Activated CD8-positive, alpha-beta T cell treated with anti-CD3 and anti-CD28 coated beads for 36 hours (primary cell): ENCODE results near the gene ABHD2. TPM values are rescaled to one million over a fixed set of nuclear protein-coding genes. Genes with fewer than 3 reads are reported as not detected.

Experiments used
- ATAC-seq: fragments of 200-7000 bp; cut with Tn5 transposase; one replicate; pipeline ENCODE4 v1.10.0; 2021; ENCODE audit warnings: mild to moderate bottlenecking, moderate library complexity
- CTCF ChIA-PET: fragments of 350-600 bp; sonication (Branson Sonifier 250); formaldehyde crosslinking; loops from one replicate; lab custom pipeline; 2021; ENCODE audit warnings: antibody characterized with exemption; lab: Charles Lee
- POLR2A ChIA-PET: fragments of 350-600 bp; sonication (Branson Sonifier 250); formaldehyde crosslinking; loops from one replicate; lab custom pipeline; 2021; ENCODE audit warnings: antibody characterized with exemption; lab: Charles Lee
- DNase-seq: peaks from one replicate; pipeline ENCODE4 v3.0.0-alpha.2; 2020
- H3K27ac Mint-ChIP-seq: one replicate; pipeline ENCODE4 v1.8.0; 2021; ENCODE audit warnings: mild to moderate bottlenecking, mixed read lengths
- H3K27me3 Mint-ChIP-seq: one replicate; pipeline ENCODE4 v1.8.0; 2021; ENCODE audit warnings: mixed read lengths
- H3K36me3 Mint-ChIP-seq: one replicate; pipeline ENCODE4 v1.8.0; 2021; ENCODE audit warnings: low read depth, mixed read lengths
- H3K4me1 Mint-ChIP-seq: one replicate; pipeline ENCODE4 v1.8.0; 2021; ENCODE audit warnings: low read depth, mixed read lengths
- H3K4me3 Mint-ChIP-seq: one replicate; pipeline ENCODE4 v1.8.0; 2021; ENCODE audit warnings: mild to moderate bottlenecking, moderate library complexity, mixed read lengths
- H3K9me3 Mint-ChIP-seq: one replicate; pipeline ENCODE4 v1.8.0; 2021; ENCODE audit warnings: mixed read lengths
- intact Hi-C: fragments of 100-400 bp; cut with micrococcal nuclease; formaldehyde crosslinking; loops from one replicate; pipeline ENCODE4 v1.10.0; 2022
- total RNA-seq, 2 experiments: library from RNA; stranded (reverse); gene quantifications; one replicate each; pipeline ENCODE4 v1.2.3, GENCODE V29; 2021
- TF ChIP-seq, protein P1 (sequence below): fragments of 200-600 bp; IDR thresholded peaks from one replicate; pipeline ENCODE4 v1.8.0; 2022; ENCODE audit warnings: antibody characterized with exemption, mild to moderate bottlenecking

Gene ABHD2
- total RNA-seq, 2 experiments from 2014 or later: 36.8 to 38.9 TPM

DNA sequence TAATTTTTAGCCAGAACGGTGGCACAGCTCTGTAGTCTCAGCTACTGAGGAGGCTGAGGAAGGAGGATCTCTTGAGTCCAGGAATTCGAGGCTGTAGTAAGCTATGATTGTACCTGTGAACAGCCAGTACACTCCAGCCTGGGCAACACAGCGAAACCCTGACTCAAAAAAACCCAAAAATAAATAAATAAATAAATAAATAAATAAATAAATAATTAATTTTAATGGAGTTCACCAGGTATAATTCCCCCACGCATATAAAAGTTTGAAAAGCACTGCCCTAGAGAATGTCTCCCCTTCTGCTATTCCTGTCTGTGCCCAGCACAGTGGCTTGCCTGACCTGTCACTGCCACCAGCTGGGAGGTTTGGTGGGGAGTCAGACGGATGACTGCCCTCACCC, 137.3 kb downstream of the ABHD2 start:
- DNase-seq (no peak), ATAC-seq (no peak)
- Mint-ChIP-seq H3K9me3 (no peaks in the 10 kb centered on the region), H3K27me3 (peaks cover 2% of the 10 kb centered on the region), H3K4me3 (no peak overlapping the region), H3K4me1 (peaks cover 4% of the 10 kb centered on the region), H3K27ac (no peak overlapping the region), H3K36me3 (no peaks in the 10 kb centered on the region)
- TF ChIP-seq, protein P1, sequence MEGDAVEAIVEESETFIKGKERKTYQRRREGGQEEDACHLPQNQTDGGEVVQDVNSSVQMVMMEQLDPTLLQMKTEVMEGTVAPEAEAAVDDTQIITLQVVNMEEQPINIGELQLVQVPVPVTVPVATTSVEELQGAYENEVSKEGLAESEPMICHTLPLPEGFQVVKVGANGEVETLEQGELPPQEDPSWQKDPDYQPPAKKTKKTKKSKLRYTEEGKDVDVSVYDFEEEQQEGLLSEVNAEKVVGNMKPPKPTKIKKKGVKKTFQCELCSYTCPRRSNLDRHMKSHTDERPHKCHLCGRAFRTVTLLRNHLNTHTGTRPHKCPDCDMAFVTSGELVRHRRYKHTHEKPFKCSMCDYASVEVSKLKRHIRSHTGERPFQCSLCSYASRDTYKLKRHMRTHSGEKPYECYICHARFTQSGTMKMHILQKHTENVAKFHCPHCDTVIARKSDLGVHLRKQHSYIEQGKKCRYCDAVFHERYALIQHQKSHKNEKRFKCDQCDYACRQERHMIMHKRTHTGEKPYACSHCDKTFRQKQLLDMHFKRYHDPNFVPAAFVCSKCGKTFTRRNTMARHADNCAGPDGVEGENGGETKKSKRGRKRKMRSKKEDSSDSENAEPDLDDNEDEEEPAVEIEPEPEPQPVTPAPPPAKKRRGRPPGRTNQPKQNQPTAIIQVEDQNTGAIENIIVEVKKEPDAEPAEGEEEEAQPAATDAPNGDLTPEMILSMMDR: no peak
- intact Hi-C loops: no loop called here
- POLR2A ChIA-PET: no interaction called here
- CTCF ChIA-PET: interaction anchor here (1.7 to 6.1 kb wide), 2 partner anchors 19 to 21 kb away, joined by 4 to 42 read pairs; no protein-coding TSS in a partner anchor

DNA sequence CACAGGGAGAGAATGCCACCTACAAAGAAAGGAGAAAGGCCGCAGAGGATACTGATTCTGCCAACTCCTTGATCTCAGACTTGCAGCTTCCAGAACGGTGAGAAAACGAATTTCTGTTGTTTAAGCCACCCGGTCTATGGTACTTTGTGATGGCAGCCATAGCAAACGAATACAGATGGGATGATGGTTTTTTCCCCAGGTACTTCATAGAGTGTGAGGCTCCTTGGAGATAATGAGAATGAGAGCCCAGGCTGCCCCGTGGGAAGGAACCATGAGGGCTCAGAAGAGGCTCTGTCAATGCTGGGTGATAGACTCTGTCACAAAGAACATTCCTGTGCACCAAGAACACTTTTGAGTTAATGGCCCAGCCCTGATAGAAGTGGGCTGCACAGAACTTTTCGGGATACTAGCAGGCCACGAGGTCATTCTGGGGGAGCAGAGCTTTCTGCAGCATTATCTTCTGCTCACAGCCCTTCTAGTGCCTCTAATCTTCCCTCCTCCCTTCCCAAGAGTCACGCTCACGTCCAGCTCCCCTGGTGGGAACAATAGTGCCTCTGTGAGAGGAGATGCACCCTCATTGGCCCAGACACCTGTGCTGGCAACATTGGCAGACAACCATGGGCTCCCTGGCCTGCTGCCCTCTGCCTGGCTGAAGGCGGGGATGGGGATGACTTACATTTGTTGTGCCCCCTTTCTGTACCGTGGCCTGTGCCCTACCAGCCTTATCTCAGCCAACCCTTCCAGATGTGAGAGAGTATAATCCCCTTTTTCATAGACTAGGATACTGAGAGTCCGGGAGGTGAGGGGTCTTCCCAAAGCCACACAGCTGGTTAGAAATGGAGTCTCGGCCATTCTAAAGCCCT, 138.3 kb downstream of the ABHD2 start:
- Mint-ChIP-seq H3K27ac (no peak overlapping the region), H3K27me3 (peaks cover 2% of the 10 kb centered on the region), H3K9me3 (no peaks in the 10 kb centered on the region), H3K4me1 (peaks cover 5% of the 10 kb centered on the region), H3K4me3 (no peak overlapping the region), H3K36me3 (no peaks in the 10 kb centered on the region)
- POLR2A ChIA-PET: interaction anchor here (0.8 to 1.0 kb wide), 2 partner anchors 17 to 20 kb away, joined by 3 read pairs; partner anchors contain the start of gene FANCI
- TF ChIP-seq, protein P1: no peak
- intact Hi-C loops: no loop called here
- ATAC-seq (no peak), DNase-seq (no peak)
- CTCF ChIA-PET: interaction anchor here (1.7 to 6.1 kb wide), 2 partner anchors 20 kb away, joined by 4 to 42 read pairs; no protein-coding TSS in a partner anchor

DNA sequence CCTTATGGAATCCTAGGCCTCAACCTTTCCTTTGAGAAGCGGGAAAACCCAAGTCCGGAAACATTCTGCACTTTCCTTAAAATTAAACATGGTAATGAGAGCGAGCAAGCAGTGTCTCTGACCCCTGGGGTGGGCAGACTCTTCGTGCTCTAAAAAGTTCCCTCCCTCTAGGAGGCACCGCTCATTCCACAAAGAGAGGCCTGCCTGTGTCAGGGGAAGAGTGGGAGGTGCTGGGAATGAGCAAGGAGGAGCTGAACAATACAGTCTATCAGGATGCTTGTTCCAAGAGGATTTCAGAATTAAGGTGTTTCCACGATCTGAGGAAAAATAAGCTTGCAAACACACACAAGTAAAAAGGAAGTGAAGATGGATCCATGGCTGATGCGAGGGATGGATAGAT, 139.2 kb downstream of the ABHD2 start:
- H3K36me3 Mint-ChIP-seq: no peaks in the 10 kb centered on the region
- peaks cover 4% of the 10 kb centered on the region for H3K27me3 Mint-ChIP-seq
- POLR2A ChIA-PET: no interaction called here
- no peaks in the 10 kb centered on the region for H3K9me3 Mint-ChIP-seq
- H3K4me1 Mint-ChIP-seq: peaks cover 5% of the 10 kb centered on the region
- H3K27ac Mint-ChIP-seq: no peak overlapping the region
- ATAC-seq (no peak), DNase-seq (no peak)
- TF ChIP-seq, protein P1: no peak
- H3K4me3 Mint-ChIP-seq: no peak overlapping the region
- intact Hi-C loops: no loop called here
- CTCF ChIA-PET: interaction anchor here (6.1 kb wide), 1 partner anchor 21 kb away, joined by 42 read pairs; no protein-coding TSS in a partner anchor

DNA sequence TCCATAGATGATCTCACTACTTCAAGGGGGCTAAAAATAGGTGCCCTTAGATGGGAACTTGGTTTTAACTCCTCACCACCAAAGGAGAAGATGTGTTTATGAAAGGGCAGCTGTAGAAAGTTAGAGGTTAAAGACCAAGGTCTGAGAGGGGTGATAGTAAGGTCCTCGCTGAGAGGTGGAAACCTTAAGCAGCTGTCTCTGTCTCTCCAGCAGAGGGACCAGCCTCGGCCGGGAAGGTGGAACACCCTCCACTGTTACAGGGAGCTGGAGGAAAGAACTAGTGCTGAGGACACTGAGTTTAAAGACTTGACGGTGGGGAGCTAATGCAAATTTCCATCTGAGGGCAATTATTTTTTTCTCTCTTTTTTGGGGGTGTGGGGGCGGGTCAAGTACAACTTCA, 142.0 kb downstream of the ABHD2 start:
- H3K4me1 Mint-ChIP-seq: peaks cover 5% of the 10 kb centered on the region

More for the DNA sequence above, 142.0 kb downstream of the ABHD2 start:
- ChIA-PET CTCF (interaction anchor here (0.7 to 1.5 kb wide), 4 partner anchors 14 to 24 kb away, joined by 3 to 6 read pairs (median 3); no protein-coding TSS in a partner anchor), POLR2A (interaction anchor here (0.9 kb wide), 1 partner anchor 12 kb away, joined by 3 read pairs; no protein-coding TSS in a partner anchor)
- TF ChIP-seq, protein P1: no peak
- Mint-ChIP-seq H3K4me3 (no peak overlapping the region), H3K36me3 (no peaks in the 10 kb centered on the region), H3K27ac (no peak overlapping the region), H3K27me3 (peaks cover 13% of the 10 kb centered on the region), H3K9me3 (no peaks in the 10 kb centered on the region)
- no peak for DNase-seq
- intact Hi-C loops: no loop called here
- no peak for ATAC-seq
